Hepatocyte (in vitro differentiated cells): ENCODE measurements around the gene P2RY2. TPM values are rescaled to one million over a fixed set of nuclear protein-coding genes. Genes with fewer than 3 reads are reported as not detected.
"Not testable (repeated sequence)": the region's sequence is repeated elsewhere in the genome, so short reads cannot be mapped to it uniquely, and the experiment has no call there.

Source experiments
- DNase-seq: peaks from one replicate; pipeline ENCODE4 v3.0.0-alpha.2; 2016; ENCODE audit warnings: low spot score
- H2AFZ ChIP-seq: fragments of 200-600 bp; sonication (generic); 2 replicates; pipeline ENCODE4 v1.6.0; 2016; ENCODE audit warnings: antibody characterized with exemption, mild to moderate bottlenecking
- H3K27ac ChIP-seq: fragments of 200-600 bp; sonication (generic); 2 replicates; pipeline ENCODE4 v1.5.1; 2016; ENCODE audit warnings: mild to moderate bottlenecking
- H3K27me3 ChIP-seq: fragments of 200-600 bp; sonication (generic); 2 replicates; pipeline ENCODE4 v1.6.1; 2016
- H3K36me3 ChIP-seq: fragments of 200-600 bp; sonication (generic); replicated peaks from 2 replicates; pipeline ENCODE4 v1.5.1; 2016; ENCODE audit warnings: low read depth; ENCODE audit not compliant: insufficient read depth
- H3K4me1 ChIP-seq: fragments of 200-600 bp; sonication (generic); 2 replicates; pipeline ENCODE4 v1.5.1; 2016; ENCODE audit warnings: mild to moderate bottlenecking, moderate library complexity; ENCODE audit not compliant: insufficient read depth
- H3K4me2 ChIP-seq: fragments of 200-600 bp; sonication (generic); 2 replicates; pipeline ENCODE4 v1.6.0; 2016
- H3K4me3 ChIP-seq: fragments of 200-600 bp; sonication (generic); 2 replicates; pipeline ENCODE4 v1.5.1; 2016; ENCODE audit warnings: mild to moderate bottlenecking
- H3K79me2 ChIP-seq: fragments of 200-600 bp; sonication (generic); 2 replicates; pipeline ENCODE4 v1.6.0; 2017; ENCODE audit warnings: mild to moderate bottlenecking
- H3K9me2 ChIP-seq: fragments of 200-600 bp; sonication (generic); replicated peaks from 2 replicates; pipeline ENCODE4 v1.6.0; 2017; ENCODE audit warnings: mild to moderate bottlenecking; ENCODE audit not compliant: insufficient read depth
- H3K9me3 ChIP-seq: fragments of 200-600 bp; sonication (generic); 2 replicates; pipeline ENCODE4 v1.5.1; 2016; ENCODE audit warnings: low read depth, mild to moderate bottlenecking
- H4K20me1 ChIP-seq: fragments of 200-600 bp; sonication (generic); 2 replicates; pipeline ENCODE4 v1.6.0; 2016; ENCODE audit warnings: mild to moderate bottlenecking; ENCODE audit not compliant: insufficient read depth, poor library complexity, severe bottlenecking
- EZH2 ChIP-seq: fragments of 200-600 bp; sonication (generic); IDR thresholded peaks from 2 replicates; pipeline ENCODE4 v1.6.1; 2016; ENCODE audit warnings: antibody characterized with exemption, mild to moderate bottlenecking, borderline replicate concordance
- EZH2phosphoT487 ChIP-seq: fragments of 200-600 bp; sonication (generic); IDR thresholded peaks from one replicate; pipeline ENCODE4 v1.6.1; 2018; ENCODE audit warnings: antibody characterized with exemption, mild to moderate bottlenecking, low read depth, moderate library complexity; ENCODE audit not compliant: unreplicated experiment, severe bottlenecking
- WGBS: methylation state at CpG from one replicate; pipeline ENCODE4 v1.1.6; 2016; ENCODE audit warnings: low lambda C conversion rate; ENCODE audit errors: missing lambda C conversion rate; 5-methylcytosine and 5-hydroxymethylcytosine counted together
- polyA plus RNA-seq: library from polyadenylated mRNA; unstranded; fragments of >200 nt; fragmentation: Nextera tagmentation; extraction: Ambion mirVana; gene quantifications from 2 replicates; pipeline ENCODE4 v1.2.1, GENCODE V29; 2016
- total RNA-seq: library from RNA; depleted of rRNA; stranded (reverse); fragments of >200 nt; gene quantifications from 2 replicates; pipeline ENCODE4 v1.2.3, GENCODE V29; 2014
- TF ChIP-seq, protein P1 (sequence below): fragments of 200-600 bp; sonication (generic); IDR thresholded peaks from 2 replicates; pipeline ENCODE4 v1.5.1; 2016; ENCODE audit warnings: antibody characterized with exemption, mild to moderate bottlenecking; ENCODE audit not compliant: poor library complexity

P2RY2 gene
- total and polyA plus RNA-seq, 2 experiments from 2014 or later = 2.5 to 6.3 TPM

DNA sequence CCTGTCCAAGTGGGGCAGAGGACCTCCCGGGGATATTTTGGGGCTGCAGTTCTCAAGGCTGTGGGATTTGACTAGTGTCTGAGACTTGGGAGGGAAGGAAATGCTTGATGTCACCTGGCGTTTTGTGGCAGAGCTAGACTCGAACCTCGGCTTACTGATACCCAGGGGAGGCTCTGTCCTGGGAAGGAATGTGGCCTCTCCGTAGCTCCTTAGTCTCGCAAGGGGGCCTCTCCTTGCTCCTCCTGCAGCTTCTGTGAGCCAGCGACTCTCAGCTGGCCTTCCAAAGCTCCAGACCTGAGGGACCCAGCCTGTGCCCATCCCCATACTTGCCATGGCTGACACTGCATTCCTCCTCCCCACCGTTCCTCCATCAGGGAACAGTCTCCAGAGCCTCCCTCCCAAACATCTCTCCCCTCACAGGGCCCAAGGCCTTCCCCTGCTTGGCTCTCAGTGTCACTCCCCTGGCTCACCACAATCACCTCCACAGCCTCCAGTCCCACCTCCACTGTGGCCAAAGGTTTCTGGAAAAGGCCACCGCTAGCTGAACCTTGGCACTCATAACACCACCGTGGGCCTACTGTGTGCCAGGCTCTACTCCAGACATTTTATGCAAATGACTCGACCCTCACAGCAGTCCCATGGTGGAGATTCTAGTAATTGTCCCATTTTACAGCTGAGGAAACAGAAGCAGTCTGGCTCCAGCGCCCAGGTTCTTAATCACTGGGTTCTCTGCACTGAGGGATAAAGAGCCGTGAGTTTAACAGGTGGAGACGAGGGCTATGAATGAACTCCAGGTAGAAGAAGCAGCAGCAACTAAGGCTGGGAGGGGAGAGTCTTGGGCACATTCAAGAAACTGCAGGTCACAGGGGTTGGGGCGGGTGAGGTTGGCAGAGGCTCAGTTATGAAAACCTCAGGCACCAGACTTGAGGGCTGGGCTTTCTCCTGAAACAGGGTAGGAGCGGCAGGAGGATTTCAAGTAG, 12.1 kb downstream of the P2RY2 start:
- Histone ChIP-seq H3K9me3 (no peaks in the 10 kb centered on the region), H3K4me2 (no peak overlapping the region), H3K27me3 (no peaks in the 10 kb centered on the region), H3K36me3 (no peaks in the 10 kb centered on the region), H3K9me2 (no peaks in the 10 kb centered on the region), H2AFZ (no peak overlapping the region), H3K4me3 (no peak overlapping the region), H4K20me1 (no peaks in the 10 kb centered on the region), H3K79me2 (no peaks in the 10 kb centered on the region), H3K4me1 (no peaks in the 10 kb centered on the region), H3K27ac (no peak overlapping the region)
- TF ChIP-seq EZH2phosphoT487 (no peak), EZH2 (no peak)
- TF ChIP-seq, protein P1, sequence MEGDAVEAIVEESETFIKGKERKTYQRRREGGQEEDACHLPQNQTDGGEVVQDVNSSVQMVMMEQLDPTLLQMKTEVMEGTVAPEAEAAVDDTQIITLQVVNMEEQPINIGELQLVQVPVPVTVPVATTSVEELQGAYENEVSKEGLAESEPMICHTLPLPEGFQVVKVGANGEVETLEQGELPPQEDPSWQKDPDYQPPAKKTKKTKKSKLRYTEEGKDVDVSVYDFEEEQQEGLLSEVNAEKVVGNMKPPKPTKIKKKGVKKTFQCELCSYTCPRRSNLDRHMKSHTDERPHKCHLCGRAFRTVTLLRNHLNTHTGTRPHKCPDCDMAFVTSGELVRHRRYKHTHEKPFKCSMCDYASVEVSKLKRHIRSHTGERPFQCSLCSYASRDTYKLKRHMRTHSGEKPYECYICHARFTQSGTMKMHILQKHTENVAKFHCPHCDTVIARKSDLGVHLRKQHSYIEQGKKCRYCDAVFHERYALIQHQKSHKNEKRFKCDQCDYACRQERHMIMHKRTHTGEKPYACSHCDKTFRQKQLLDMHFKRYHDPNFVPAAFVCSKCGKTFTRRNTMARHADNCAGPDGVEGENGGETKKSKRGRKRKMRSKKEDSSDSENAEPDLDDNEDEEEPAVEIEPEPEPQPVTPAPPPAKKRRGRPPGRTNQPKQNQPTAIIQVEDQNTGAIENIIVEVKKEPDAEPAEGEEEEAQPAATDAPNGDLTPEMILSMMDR = no peak
- DNase-seq = no peak
- 85% methylated on average over 16 of the region's 16 CpGs for WGBS

- Histone ChIP-seq H3K27ac (no peak overlapping the region), H3K4me1 (no peaks in the 10 kb centered on the region), H4K20me1 (no peaks in the 10 kb centered on the region), H2AFZ (no peak overlapping the region), H3K27me3 (no peaks in the 10 kb centered on the region), H3K9me3 (no peaks in the 10 kb centered on the region), H3K4me3 (no peak overlapping the region), H3K9me2 (no peaks in the 10 kb centered on the region), H3K4me2 (no peak overlapping the region), H3K79me2 (no peaks in the 10 kb centered on the region), H3K36me3 (no peaks in the 10 kb centered on the region)
- TF ChIP-seq EZH2phosphoT487 = no peak
- TF ChIP-seq, protein P1 = no peak
- TF ChIP-seq EZH2 = no peak
- DNase-seq = no peak
- 98% methylated on average over 7 of the region's 7 CpGs for WGBS
Measured at GRCh38 chr11:73230931-73231330, 12.8 kb downstream of the P2RY2 start.

- H3K9me2 ChIP-seq, H3K36me3 ChIP-seq, H3K27ac ChIP-seq, DNase-seq, H3K79me2 ChIP-seq, H3K4me1 ChIP-seq, H3K9me3 ChIP-seq, H4K20me1 ChIP-seq, H2AFZ ChIP-seq, H3K4me3 ChIP-seq, H3K27me3 ChIP-seq, H3K4me2 ChIP-seq: not testable (repeated sequence)
- WGBS = 98% methylated on average over 7 of the region's 7 CpGs
Measured at GRCh38 chr11:73232487-73232886, 14.4 kb downstream of the P2RY2 start.

DNA sequence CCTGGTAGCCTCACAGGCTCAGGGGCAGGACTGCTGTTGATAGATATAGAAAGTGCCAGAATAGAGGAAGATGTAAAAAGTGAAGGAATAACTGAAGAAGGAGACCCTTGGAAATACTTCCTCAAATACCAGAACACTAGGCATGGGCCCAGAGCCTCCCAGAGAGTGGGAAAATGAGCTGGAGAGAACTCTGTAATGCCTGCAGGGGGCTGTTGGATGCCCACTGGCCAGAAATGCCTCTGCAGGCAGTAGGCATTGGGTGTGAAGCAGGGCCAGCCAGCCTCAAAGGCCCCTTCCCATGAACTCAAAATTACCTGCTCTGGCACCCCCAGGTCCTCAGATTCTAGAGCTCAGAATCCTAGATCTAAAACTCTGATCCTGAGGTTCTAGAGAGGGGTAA, 15.1 kb downstream of the P2RY2 start:
- H3K9me3 ChIP-seq = no peaks in the 10 kb centered on the region
- H3K9me2 ChIP-seq = no peaks in the 10 kb centered on the region
- H3K4me3 ChIP-seq = no peak overlapping the region
- H3K79me2 ChIP-seq = no peaks in the 10 kb centered on the region
- DNase-seq = no peak
- no peaks in the 10 kb centered on the region for H3K27me3 ChIP-seq
- H2AFZ ChIP-seq = no peak overlapping the region
- H3K4me2 ChIP-seq = no peak overlapping the region
- no peaks in the 10 kb centered on the region for H3K4me1 ChIP-seq
- H4K20me1 ChIP-seq = no peaks in the 10 kb centered on the region
- H3K36me3 ChIP-seq = no peaks in the 10 kb centered on the region
- TF ChIP-seq EZH2phosphoT487 (no peak), EZH2 (no peak)
- TF ChIP-seq, protein P1 = no peak
- H3K27ac ChIP-seq = no peak overlapping the region
